PC-3 (cell line): ENCODE results near the gene EXOC2.

Experiments used
- CTCF ChIP-seq: fragments of 300-600 bp; sonication (generic); conservative IDR thresholded peaks from 2 replicates; pipeline ENCODE4 v1.5.1; 2017; ENCODE audit warnings: antibody characterized with exemption, low read depth, mild to moderate bottlenecking, low read length
- EZH2 ChIP-seq: fragments of 300-600 bp; sonication (generic); IDR thresholded peaks from one replicate; pipeline ENCODE4 v1.6.1; 2017; ENCODE audit warnings: antibody characterized with exemption, mild to moderate bottlenecking, low read length; ENCODE audit not compliant: unreplicated experiment
- EZH2phosphoT487 ChIP-seq: fragments of 300-600 bp; sonication (generic); IDR thresholded peaks from 2 replicates; pipeline ENCODE4 v1.6.1; 2018; ENCODE audit warnings: mild to moderate bottlenecking, antibody characterized with exemption, low read length, borderline replicate concordance

GRCh38 chr6:502761-503160 lies 190.2 kb downstream of the EXOC2 start:
- TF ChIP-seq EZH2phosphoT487 (no peak), CTCF (no peak), EZH2 (no peak)
